NCI-H345 treated with DMSO at 0.1 percent for 48 hours (cell line): Measurements from ENCODE around the gene RANBP17.
A peak's percentile ranks its signal among the peaks of the same experiment; 100 is the strongest.
"Not testable (repeated sequence)": the region's sequence is repeated elsewhere in the genome, so short reads cannot be mapped to it uniquely, and the experiment has no call there.

Experiments used
- DNase-seq: peaks from one replicate; lab custom pipeline; 2025; ENCODE audit not compliant: unreplicated experiment; lab: John Stamatoyannopoulos, UW

Gene RANBP17

GRCh38 chr5:170861917-170862766, at the start of gene RANBP17:
TSS of gene RANBP17 (plus strand) at chr5:170862018.
- DNase-seq: peak; percentile 33

- no peak for DNase-seq
These were observed 48.6 kb upstream of the RANBP17 start for GRCh38 chr5:170813231-170813630.

GRCh38 chr5:170817195-170817594, 44.6 kb upstream of the RANBP17 start:
- no peak for DNase-seq

- DNase-seq: no peak
These were observed 43.6 kb upstream of the RANBP17 start for GRCh38 chr5:170818232-170818631.

- no peak for DNase-seq
These were observed 42.0 kb upstream of the RANBP17 start for GRCh38 chr5:170819824-170820223.

GRCh38 chr5:170821257-170821800, 40.5 kb upstream of the RANBP17 start:
- no peak for DNase-seq

- DNase-seq: no peak
These were observed 35.7 kb upstream of the RANBP17 start for GRCh38 chr5:170826117-170826516.

GRCh38 chr5:170832241-170832640, 29.6 kb upstream of the RANBP17 start:
- no peak for DNase-seq

GRCh38 chr5:170833981-170834380, 27.8 kb upstream of the RANBP17 start:
- DNase-seq: not testable (repeated sequence)

- no peak for DNase-seq
These were observed 25.6 kb upstream of the RANBP17 start for GRCh38 chr5:170836226-170836625.

GRCh38 chr5:170843870-170844269, 17.9 kb upstream of the RANBP17 start:
- no peak for DNase-seq

GRCh38 chr5:170844651-170845050, 17.2 kb upstream of the RANBP17 start:
- no peak for DNase-seq

GRCh38 chr5:170846416-170846815, 15.4 kb upstream of the RANBP17 start:
- no peak for DNase-seq

- DNase-seq: no peak
These were observed 15.0 kb upstream of the RANBP17 start for GRCh38 chr5:170846846-170847245.

- DNase-seq: no peak
These were observed 13.8 kb upstream of the RANBP17 start for GRCh38 chr5:170848033-170848432.

GRCh38 chr5:170849374-170849773, 12.4 kb upstream of the RANBP17 start:
- no peak for DNase-seq

- no peak for DNase-seq
These were observed 7.3 kb upstream of the RANBP17 start for GRCh38 chr5:170854566-170854965.

- no peak for DNase-seq
These were observed 4.8 kb upstream of the RANBP17 start for GRCh38 chr5:170857066-170857465.

GRCh38 chr5:170860415-170860814, 1.4 kb upstream of the RANBP17 start:
- DNase-seq: no peak

- no peak for DNase-seq
These were observed 776 bp upstream of the RANBP17 start for GRCh38 chr5:170860818-170861666.

- DNase-seq: no peak
These were observed 226 bp upstream of the RANBP17 start for GRCh38 chr5:170861667-170861916.

- DNase-seq: no peak
These were observed 1.8 kb downstream of the RANBP17 start for GRCh38 chr5:170863646-170864045.
